Endothelial cell of umbilical vein (primary cell): Measurements from ENCODE around the gene BLACAT1. TPM values are rescaled to one million over a fixed set of nuclear protein-coding genes. Genes with fewer than 3 reads are reported as not detected.

ENCODE experiments used
- BruUV-seq: library from RNA; stranded (reverse); fragments of 400-500 nt; replicated peaks from 2 replicates; lab custom pipeline; 2021; lab: Mats Ljungman, UMichigan
- CTCF ChIA-PET: fragments of 300-600, 350-600 bp; sonication (Branson Sonifier 250); formaldehyde crosslinking; loops from one replicate; lab custom pipeline; 2021; ENCODE audit warnings: antibody characterized with exemption, inconsistent platforms; lab: Charles Lee
- POLR2A ChIA-PET: fragments of 300-600, 350-600 bp; sonication (Branson Sonifier 250); formaldehyde crosslinking; loops from one replicate; lab custom pipeline; 2021; ENCODE audit warnings: antibody characterized with exemption, inconsistent platforms; lab: Charles Lee
- DNase-seq: peaks from one replicate; pipeline ENCODE4 v3.0.0-alpha.2; 2011; ENCODE audit warnings: low read depth, low spot score
- FAIRE-seq: peaks from 2 replicates; lab custom pipeline; 2011; peaks lifted over from hg19 to GRCh38; lab: Jason Lieb, UNC
- H2AFZ ChIP-seq: 2 replicates; pipeline ENCODE4 v1.6.0; 2012; ENCODE audit warnings: low read depth, low read length, control low read depth, inconsistent platforms
- H3K27ac ChIP-seq: 2 replicates; pipeline ENCODE4 v1.5.1; 2011; ENCODE audit warnings: low read depth, mild to moderate bottlenecking, control low read depth, low read length, moderate library complexity; ENCODE audit not compliant: insufficient read depth
- H3K27me3 ChIP-seq, 2 experiments: 2 replicates each; pipeline versions ENCODE4 v1.6.0 to v1.6.1; 2011; ENCODE audit warnings: low read length in 2 of 2, mixed read lengths in 1 of 2; ENCODE audit not compliant: control insufficient read depth in 2 of 2, insufficient read depth in 2 of 2
- H3K36me3 ChIP-seq, 2 experiments: 2 replicates in 1 of 2; 3 replicates in 1 of 2; pipeline ENCODE4 v1.5.1; 2011; ENCODE audit warnings: low read length in 2 of 2, mild to moderate bottlenecking in 1 of 2, moderate library complexity in 1 of 2; ENCODE audit not compliant: control insufficient read depth in 2 of 2, insufficient read depth in 2 of 2; ENCODE audit errors: extremely low read depth in 1 of 2
- H3K4me1 ChIP-seq: 3 replicates; pipeline ENCODE4 v1.5.1; 2011; ENCODE audit warnings: mild to moderate bottlenecking, low read length; ENCODE audit not compliant: control insufficient read depth, insufficient read depth; ENCODE audit errors: extremely low read depth
- H3K4me2 ChIP-seq: 2 replicates; pipeline ENCODE4 v1.6.1; 2011; ENCODE audit warnings: low read length, control low read depth, mixed read lengths; ENCODE audit not compliant: insufficient read depth
- H3K4me3 ChIP-seq, 3 experiments: fragments of 200-600 bp in 1 of 3; sonication (generic), shearing (Covaris generic) in 1 of 3; replicated peaks in 1 of 3; 2 replicates each; pipeline ENCODE4 v1.5.1; 2011 to 2016; ENCODE audit warnings: control low read depth in 3 of 3, low read length in 3 of 3, mild to moderate bottlenecking in 2 of 3, inconsistent platforms in 1 of 3, low read depth in 1 of 3, moderate library complexity in 1 of 3; ENCODE audit not compliant: insufficient read depth in 1 of 3
- H3K79me2 ChIP-seq: 2 replicates; pipeline ENCODE4 v1.6.0; 2012; ENCODE audit warnings: low read length, inconsistent platforms; ENCODE audit not compliant: control insufficient read depth, insufficient read depth
- H3K9ac ChIP-seq: replicated peaks from 2 replicates; pipeline ENCODE3; 2011; ENCODE audit warnings: low read length, control low read depth; ENCODE audit not compliant: insufficient read depth; ENCODE audit errors: extremely low read depth
- H3K9me1 ChIP-seq: replicated peaks from 3 replicates; pipeline ENCODE4 v1.6.0; 2011; ENCODE audit warnings: mild to moderate bottlenecking, low read length; ENCODE audit not compliant: control insufficient read depth, insufficient read depth; ENCODE audit errors: extremely low read depth
- H3K9me3 ChIP-seq: replicated peaks from 2 replicates; pipeline ENCODE4 v1.5.1; 2012; ENCODE audit warnings: low read length, inconsistent platforms; ENCODE audit not compliant: control insufficient read depth, insufficient read depth
- H4K20me1 ChIP-seq: replicated peaks from 2 replicates; pipeline ENCODE3; 2011; ENCODE audit warnings: mild to moderate bottlenecking, low read length; ENCODE audit not compliant: control insufficient read depth, insufficient read depth; ENCODE audit errors: extremely low read depth
- CTCF ChIP-seq, 2 donors: IDR thresholded peaks; 1 replicate in 1 of 2; 2 replicates in 1 of 2; pipeline ENCODE4 v1.5.1; 2011; ENCODE audit warnings: low read length in 2 of 2, mild to moderate bottlenecking in 2 of 2, moderate library complexity in 2 of 2, control low read depth in 1 of 2, inconsistent platforms in 1 of 2, low read depth in 1 of 2; ENCODE audit not compliant: insufficient read depth in 1 of 2; ENCODE audit errors: extremely low read depth in 1 of 2
- EZH2 ChIP-seq: IDR thresholded peaks from 2 replicates; pipeline ENCODE4 v1.6.1; 2012; ENCODE audit warnings: borderline replicate concordance, low read depth, mild to moderate bottlenecking, moderate library complexity, low read length, inconsistent platforms; ENCODE audit not compliant: severe bottlenecking
- FOS ChIP-seq: IDR thresholded peaks from 2 replicates; pipeline ENCODE4 v1.6.1; 2011; ENCODE audit warnings: mild to moderate bottlenecking, low read length, moderate library complexity, borderline replicate concordance; ENCODE audit not compliant: insufficient read depth
- JUN ChIP-seq: IDR thresholded peaks from 2 replicates; pipeline ENCODE4 v1.6.1; 2011; ENCODE audit warnings: borderline replicate concordance, low read depth; ENCODE audit not compliant: insufficient read length, insufficient read depth
- MAX ChIP-seq: IDR thresholded peaks from 2 replicates; pipeline ENCODE4 v1.6.1; 2011; ENCODE audit not compliant: insufficient read depth, insufficient read length
- MYC ChIP-seq: IDR thresholded peaks from one replicate; pipeline ENCODE4 v1.6.1; 2011; ENCODE audit warnings: mild to moderate bottlenecking, low read depth, low read length
- POLR2A ChIP-seq: IDR thresholded peaks from 2 replicates; pipeline ENCODE4 v1.6.1; 2012; ENCODE audit warnings: low read depth, mild to moderate bottlenecking, control low read depth, low read length
- POLR2AphosphoS5 ChIP-seq: IDR thresholded peaks from 2 replicates; pipeline ENCODE4 v1.6.1; 2012; ENCODE audit warnings: low read depth, mild to moderate bottlenecking, control low read depth, low read length, moderate library complexity; ENCODE audit not compliant: insufficient read depth
- dilution Hi-C: fragments of 300-500 bp; cut with MboI; formaldehyde crosslinking; loops from one replicate; pipeline ENCODE4 v1.15.0; 2019; ENCODE audit warnings: low sequenced_read_pairs; ENCODE audit not compliant: extremely low pct_ligation_motif_present
- intact Hi-C: fragments of 100-400 bp; cut with micrococcal nuclease; formaldehyde crosslinking; loops from one replicate; pipeline ENCODE4 v1.10.0; 2022
- polyA plus RNA-seq, 4 experiments: library from polyadenylated mRNA; depleted of rRNA in 3 of 4; stranded (reverse) in 3 of 4; unstranded in 1 of 4; fragments of >200 nt; gene quantifications; 2 replicates each; pipeline versions ENCODE4 v1.2.1 to v1.2.3, GENCODE V29; 2011 to 2012; ENCODE audit warnings: missing spikeins in 1 of 4
- total RNA-seq: library from RNA; stranded (reverse); gene quantifications from 2 replicates; pipeline ENCODE4 v1.2.3, GENCODE V29; 2021

BLACAT1 gene
- total and polyA plus RNA-seq, 2 donors (not counting 3 experiments of a cell fraction or from before 2014, with no cell fraction given) = not detected

- intact Hi-C loops = no loop called here
- Histone ChIP-seq H3K4me2 (no peak overlapping the region), H3K79me2 (no peaks in the 10 kb centered on the region), H3K4me3 (no peak overlapping the region), H2AFZ (no peak overlapping the region), H3K36me3 (no peaks in the 10 kb centered on the region), H3K9ac (no peak overlapping the region), H4K20me1 (no peaks in the 10 kb centered on the region), H3K27ac (no peak overlapping the region), H3K4me1 (no peaks in the 10 kb centered on the region), H3K9me3 (no peaks in the 10 kb centered on the region), H3K9me1 (no peaks in the 10 kb centered on the region), H3K27me3 (peaks cover 12 to 21% of the 10 kb centered on the region in 2 experiments)
- ChIA-PET POLR2A (no interaction called here), CTCF (interaction anchor here (0.7 to 5.8 kb wide), 7 partner anchors 7 to 431 kb away, joined by 3 to 47 read pairs (median 4); no protein-coding TSS in a partner anchor)
- TF ChIP-seq JUN = no peak
- no peak for TF ChIP-seq MYC
- no peak for TF ChIP-seq POLR2A
- no peak for TF ChIP-seq MAX
- TF ChIP-seq CTCF (IDR thresholded peaks at IDR 0.05; ENCODE audit: extremely low read depth in 1 of 2, insufficient read depth in 1 of 2, low read depth in 1 of 2, low read length in 2 of 2) = no peak
- BruUV-seq = no TSS peak
- dilution Hi-C loops = no loop called here
- DNase-seq (no peak), FAIRE-seq (no peak)
These were observed 36.9 kb upstream of the BLACAT1 start for GRCh38 chr1:205492774-205493173.

GRCh38 chr1:205492201-205492667 is 36.4 kb upstream of the BLACAT1 start:
- dilution Hi-C loops = no loop called here
- no peaks in the 10 kb centered on the region for H3K9me1 ChIP-seq
- no peak overlapping the region for H3K4me2 ChIP-seq
- no peak overlapping the region for H3K9ac ChIP-seq
- no peak overlapping the region for H3K27ac ChIP-seq
- DNase-seq (no peak), FAIRE-seq (no peak)
- peaks cover 12 to 16% of the 10 kb centered on the region in 2 experiments for H3K27me3 ChIP-seq
- no peaks in the 10 kb centered on the region for H3K9me3 ChIP-seq
- no peak overlapping the region for H2AFZ ChIP-seq
- intact Hi-C loops = no loop called here
- no peaks in the 10 kb centered on the region for H4K20me1 ChIP-seq
- no peaks in the 10 kb centered on the region for H3K79me2 ChIP-seq
- no peak overlapping the region for H3K4me3 ChIP-seq
- ChIA-PET POLR2A (no interaction called here), CTCF (interaction anchor here (0.6 to 5.8 kb wide), 6 partner anchors 10 to 165 kb away, joined by 3 to 47 read pairs (median 4); no protein-coding TSS in a partner anchor)
- H3K36me3 ChIP-seq = no peaks in the 10 kb centered on the region
- no peaks in the 10 kb centered on the region for H3K4me1 ChIP-seq
- TF ChIP-seq EZH2 (no peak), JUN (no peak), POLR2A (no peak), FOS (no peak), POLR2AphosphoS5 (no peak), MYC (no peak)
- no TSS peak for BruUV-seq
